ENCODE data around the gene APCDD1.

DNA sequence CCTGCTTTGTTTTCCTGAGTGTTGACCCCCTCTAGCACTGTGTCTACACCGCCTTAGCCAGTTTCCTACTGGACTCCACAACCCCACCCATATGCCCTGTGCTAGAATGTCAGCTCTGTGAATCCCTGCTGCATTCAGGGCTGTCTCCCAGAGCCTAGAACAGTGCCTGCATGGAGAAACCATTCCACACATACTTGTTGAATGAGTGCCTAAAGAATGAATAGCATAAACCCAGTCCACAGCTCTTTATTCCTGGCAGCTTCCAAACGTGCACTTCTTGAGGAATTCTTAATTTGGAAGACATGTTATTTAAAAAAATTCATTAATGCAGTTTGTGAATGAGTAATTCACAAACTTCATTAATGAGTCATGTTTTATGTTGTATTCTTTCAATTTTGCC lies 64.9 kb downstream of the APCDD1 start:
- TF ChIP-seq RAD21 (IDR thresholded peaks at IDR 0.05 in 1 of 2, conservative IDR thresholded peaks at IDR 0.05 in 1 of 2; ENCODE audit: low read depth in 2 of 2, low read length in 2 of 2) = no peak
- no peak for TF ChIP-seq EGR1 (IDR thresholded peaks at IDR 0.05; ENCODE audit: borderline replicate concordance, low read depth, low read length)
- TF ChIP-seq POLR2AphosphoS5 (IDR thresholded peaks at IDR 0.05; ENCODE audit: low read depth, low read length) = no peak
- TF ChIP-seq CTCF (IDR thresholded peaks at IDR 0.05; ENCODE audit: control extremely low read depth in 1 of 3, insufficient read depth in 1 of 3, low read depth in 1 of 3, low read length in 3 of 3) = no peak
- no peak for TF ChIP-seq RNF2 (IDR thresholded peaks at IDR 0.05; ENCODE audit: borderline replicate concordance, low read depth, low read length, missing control alignments, poor library complexity, severe bottlenecking)
- no peak for TF ChIP-seq SP1 (IDR thresholded peaks at IDR 0.05; ENCODE audit: low read depth, low read length)

All from H1 (cell line).